GM23338 (cell line): ENCODE data around the gene RAB4A. TPM values are rescaled to one million over a fixed set of nuclear protein-coding genes. Genes with fewer than 3 reads are reported as not detected.

Experiments used
- ATAC-seq: fragments of 200-7000 bp; cut with Tn5 transposase; 3 replicates; pipeline ENCODE4 v1.9.1; 2020
- DNase-seq: peaks from one replicate; pipeline ENCODE4 v3.0.0-alpha.2; 2015; ENCODE audit warnings: low spot score
- H2AFZ ChIP-seq: fragments of 200-600 bp; sonication (generic); 2 replicates; pipeline ENCODE4 v1.8.0; 2016; ENCODE audit warnings: antibody characterized with exemption, mild to moderate bottlenecking, moderate library complexity
- H3F3A ChIP-seq: fragments of 200-600 bp; sonication (generic); replicated peaks from 2 replicates; pipeline ENCODE4 v1.8.0; 2017; ENCODE audit warnings: antibody characterized with exemption, mixed run types, low read depth
- H3K27ac ChIP-seq: fragments of 200-600 bp; sonication (generic); 2 replicates; pipeline ENCODE4 v1.6.1; 2016; ENCODE audit warnings: low read depth
- H3K27me3 ChIP-seq: fragments of 200-600 bp; sonication (generic); 2 replicates; pipeline ENCODE4 v1.8.0; 2016; ENCODE audit warnings: mild to moderate bottlenecking, mixed run types, moderate library complexity; ENCODE audit not compliant: insufficient read depth
- H3K36me3 ChIP-seq: fragments of 200-600 bp; sonication (generic); 2 replicates; pipeline ENCODE4 v1.8.0; 2016; ENCODE audit warnings: mild to moderate bottlenecking; ENCODE audit not compliant: insufficient read depth
- H3K4me1 ChIP-seq: fragments of 200-600 bp; sonication (generic); 2 replicates; pipeline ENCODE4 v1.8.0; 2016; ENCODE audit warnings: mild to moderate bottlenecking, moderate library complexity; ENCODE audit not compliant: insufficient read depth
- H3K4me2 ChIP-seq: fragments of 200-600 bp; sonication (generic); 2 replicates; pipeline ENCODE4 v1.7.1; 2017; ENCODE audit warnings: mixed run types
- H3K4me3 ChIP-seq: fragments of 200-600 bp; sonication (generic); 2 replicates; pipeline ENCODE4 v1.6.1; 2016; ENCODE audit warnings: mixed run types
- H3K79me2 ChIP-seq: fragments of 200-600 bp; sonication (generic); replicated peaks from 2 replicates; pipeline ENCODE4 v1.8.0; 2017; ENCODE audit warnings: mild to moderate bottlenecking; ENCODE audit not compliant: insufficient read depth
- H3K9me2 ChIP-seq: fragments of 200-600 bp; sonication (generic); 2 replicates; pipeline ENCODE4 v1.8.0; 2017; ENCODE audit not compliant: insufficient read depth
- H4K20me1 ChIP-seq: fragments of 200-600 bp; sonication (generic); replicated peaks from 2 replicates; pipeline ENCODE4 v1.8.0; 2017; ENCODE audit warnings: mild to moderate bottlenecking; ENCODE audit not compliant: insufficient read depth
- H3K27ac Mint-ChIP-seq: 2 replicates; pipeline ENCODE4 v1.8.0; 2020; ENCODE audit warnings: inconsistent platforms, mild to moderate bottlenecking, moderate library complexity, mixed read lengths
- H3K27me3 Mint-ChIP-seq: 3 replicates; pipeline ENCODE4 v1.8.0; 2022; ENCODE audit warnings: low read depth, mild to moderate bottlenecking, moderate library complexity, mixed read lengths, inconsistent platforms; ENCODE audit not compliant: insufficient read depth, poor library complexity
- H3K36me3 Mint-ChIP-seq: 3 replicates; pipeline ENCODE4 v1.8.0; 2021; ENCODE audit warnings: low read depth, mild to moderate bottlenecking, inconsistent platforms, moderate library complexity, mixed read lengths
- H3K4me1 Mint-ChIP-seq: 3 replicates; pipeline ENCODE4 v1.8.0; 2020; ENCODE audit warnings: mild to moderate bottlenecking, inconsistent platforms, mixed read lengths
- H3K4me3 Mint-ChIP-seq: 3 replicates; pipeline ENCODE4 v1.8.0; 2021; ENCODE audit warnings: moderate library complexity, mild to moderate bottlenecking, inconsistent platforms, mixed read lengths
- H3K9me3 Mint-ChIP-seq: 3 replicates; pipeline ENCODE4 v1.8.0; 2020; ENCODE audit warnings: moderate library complexity, mild to moderate bottlenecking, inconsistent platforms, mixed read lengths
- CREB1 ChIP-seq: fragments of 250-450 bp; sonication (Bioruptor Pico); IDR thresholded peaks from 2 replicates; pipeline ENCODE4 v1.5.0; 2020; ENCODE audit warnings: low read depth, mild to moderate bottlenecking, moderate library complexity
- EZH2 ChIP-seq: fragments of 200-600 bp; sonication (generic); IDR thresholded peaks from one replicate; pipeline ENCODE4 v1.8.0; 2017; ENCODE audit warnings: antibody characterized with exemption, mild to moderate bottlenecking, low read depth; ENCODE audit not compliant: unreplicated experiment
- EZH2phosphoT487 ChIP-seq: fragments of 200-600 bp; sonication (generic); IDR thresholded peaks from one replicate; pipeline ENCODE4 v1.8.1; 2018; ENCODE audit warnings: antibody characterized with exemption; ENCODE audit not compliant: unreplicated experiment
- JUNB ChIP-seq: IDR thresholded peaks from one replicate; pipeline ENCODE4 v1.6.1; 2016; ENCODE audit warnings: antibody characterized with exemption; ENCODE audit not compliant: unreplicated experiment
- POLR2AphosphoS5 ChIP-seq: IDR thresholded peaks from 2 replicates; pipeline ENCODE4 v1.6.1; 2016; ENCODE audit warnings: antibody characterized with exemption, low read depth
- STAT1 ChIP-seq: IDR thresholded peaks from one replicate; pipeline ENCODE4 v1.6.1; 2016; ENCODE audit warnings: antibody characterized with exemption; ENCODE audit not compliant: unreplicated experiment
- ZNF331 ChIP-seq: fragments of 250-450 bp; sonication (Bioruptor Pico); IDR thresholded peaks from 2 replicates; pipeline ENCODE4 v1.5.0; 2020; ENCODE audit warnings: low read depth, mild to moderate bottlenecking, moderate library complexity
- polyA plus RNA-seq: library from polyadenylated mRNA; unstranded; fragments of >200 nt; fragmentation: Nextera tagmentation; extraction: Ambion mirVana; gene quantifications from 2 replicates; pipeline ENCODE4 v1.2.1, GENCODE V29; 2016
- total RNA-seq: library from RNA; depleted of rRNA; stranded (reverse); fragments of >200 nt; shearing (Covaris generic); gene quantifications from 2 replicates; pipeline ENCODE4 v1.2.3, GENCODE V29; 2014
- TF ChIP-seq, protein P1 (sequence below): IDR thresholded peaks from 2 replicates; pipeline ENCODE4 v1.6.1; 2016; ENCODE audit warnings: antibody characterized with exemption
- TF ChIP-seq, protein P2 (sequence below), 2 experiments: fragments of 200-600 bp in 1 of 2; sonication (generic) in 1 of 2; conservative IDR thresholded peaks; 2 replicates each; pipeline versions ENCODE4 v1.5.1 to v1.6.1; 2016 to 2017; ENCODE audit warnings: antibody characterized with exemption in 2 of 2, low read depth in 2 of 2, mild to moderate bottlenecking in 2 of 2, moderate library complexity in 1 of 2
- TF ChIP-seq, protein P3 (sequence below): IDR thresholded peaks from one replicate; pipeline ENCODE4 v1.6.1; 2018; ENCODE audit warnings: antibody characterized with exemption; ENCODE audit not compliant: unreplicated experiment

Gene RAB4A
- total and polyA plus RNA-seq, 2 experiments from 2014 or later = 37.5 to 50.8 TPM

DNA sequence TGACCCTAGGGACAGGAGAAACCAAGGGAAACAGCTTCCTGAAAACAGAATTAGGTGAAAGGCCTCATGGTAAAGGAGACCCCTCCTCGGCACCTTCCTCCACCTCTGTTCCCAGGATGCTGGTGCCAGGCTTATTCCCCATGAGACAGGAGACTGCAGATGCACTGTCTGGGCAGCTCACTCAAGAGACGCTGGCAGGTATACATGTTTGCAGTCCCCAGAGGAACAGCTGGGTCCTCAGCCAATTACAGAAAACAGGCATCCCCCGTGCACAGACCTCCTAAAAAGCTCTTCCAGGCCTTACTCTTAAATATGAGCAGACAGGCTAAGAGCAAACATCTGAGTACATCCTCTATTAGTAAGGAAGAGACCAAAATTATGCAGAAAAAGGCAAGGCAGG lies 65.4 kb downstream of the RAB4A start (continued):
- TF ChIP-seq, protein P1, sequence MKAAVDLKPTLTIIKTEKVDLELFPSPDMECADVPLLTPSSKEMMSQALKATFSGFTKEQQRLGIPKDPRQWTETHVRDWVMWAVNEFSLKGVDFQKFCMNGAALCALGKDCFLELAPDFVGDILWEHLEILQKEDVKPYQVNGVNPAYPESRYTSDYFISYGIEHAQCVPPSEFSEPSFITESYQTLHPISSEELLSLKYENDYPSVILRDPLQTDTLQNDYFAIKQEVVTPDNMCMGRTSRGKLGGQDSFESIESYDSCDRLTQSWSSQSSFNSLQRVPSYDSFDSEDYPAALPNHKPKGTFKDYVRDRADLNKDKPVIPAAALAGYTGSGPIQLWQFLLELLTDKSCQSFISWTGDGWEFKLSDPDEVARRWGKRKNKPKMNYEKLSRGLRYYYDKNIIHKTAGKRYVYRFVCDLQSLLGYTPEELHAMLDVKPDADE = no peak

DNA sequence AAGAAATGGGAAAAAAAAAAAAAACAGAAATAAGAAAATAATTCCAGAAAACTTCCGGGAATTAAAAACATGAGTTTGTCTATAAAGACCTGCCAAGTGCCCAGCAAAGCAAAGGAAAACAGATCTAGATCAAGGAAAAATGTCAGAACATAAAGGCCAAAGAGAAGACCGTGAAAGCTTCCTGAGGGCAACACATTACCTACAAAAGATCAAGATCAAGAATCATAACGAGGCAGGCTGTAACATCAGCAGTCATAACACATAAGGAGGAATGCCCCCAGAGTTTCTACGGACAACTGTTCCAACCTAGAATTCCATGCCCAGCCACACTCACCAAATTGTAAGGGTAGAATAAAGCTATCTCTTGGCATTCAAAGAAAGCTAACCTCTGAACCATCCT lies 68.2 kb downstream of the RAB4A start:
- no peak overlapping the region for H3K4me3 ChIP-seq
- 0 out of 2 replicates have a peak, but pooled peaks cover 7% of the 10 kb centered on the region for H3F3A ChIP-seq
- no peak overlapping the region for H2AFZ ChIP-seq
- H3K36me3 ChIP-seq = no peaks in the 10 kb centered on the region; the same call in 1 of the 2 replicates
- DNase-seq (no peak), ATAC-seq (no peak)
- H3K79me2 ChIP-seq = peaks cover 54% of the 10 kb centered on the region
- H3K4me1 Mint-ChIP-seq = peaks cover 20% of the 10 kb centered on the region
- H3K27ac Mint-ChIP-seq = no peak overlapping the region
- no peak overlapping the region for H3K27ac ChIP-seq
- H3K27me3 Mint-ChIP-seq = peaks cover 16% of the 10 kb centered on the region
- no peak overlapping the region for H3K4me2 ChIP-seq
- H3K9me2 ChIP-seq = no peaks in the 10 kb centered on the region
- peaks cover 3% of the 10 kb centered on the region; the same call in 1 of the 3 replicates for H3K9me3 Mint-ChIP-seq
- H3K4me3 Mint-ChIP-seq = no peak overlapping the region
- peaks cover 27% of the 10 kb centered on the region for H3K27me3 ChIP-seq
- H3K4me1 ChIP-seq = peaks cover 19% of the 10 kb centered on the region
- peaks cover 12% of the 10 kb centered on the region for H3K36me3 Mint-ChIP-seq
- TF ChIP-seq, protein P2, sequence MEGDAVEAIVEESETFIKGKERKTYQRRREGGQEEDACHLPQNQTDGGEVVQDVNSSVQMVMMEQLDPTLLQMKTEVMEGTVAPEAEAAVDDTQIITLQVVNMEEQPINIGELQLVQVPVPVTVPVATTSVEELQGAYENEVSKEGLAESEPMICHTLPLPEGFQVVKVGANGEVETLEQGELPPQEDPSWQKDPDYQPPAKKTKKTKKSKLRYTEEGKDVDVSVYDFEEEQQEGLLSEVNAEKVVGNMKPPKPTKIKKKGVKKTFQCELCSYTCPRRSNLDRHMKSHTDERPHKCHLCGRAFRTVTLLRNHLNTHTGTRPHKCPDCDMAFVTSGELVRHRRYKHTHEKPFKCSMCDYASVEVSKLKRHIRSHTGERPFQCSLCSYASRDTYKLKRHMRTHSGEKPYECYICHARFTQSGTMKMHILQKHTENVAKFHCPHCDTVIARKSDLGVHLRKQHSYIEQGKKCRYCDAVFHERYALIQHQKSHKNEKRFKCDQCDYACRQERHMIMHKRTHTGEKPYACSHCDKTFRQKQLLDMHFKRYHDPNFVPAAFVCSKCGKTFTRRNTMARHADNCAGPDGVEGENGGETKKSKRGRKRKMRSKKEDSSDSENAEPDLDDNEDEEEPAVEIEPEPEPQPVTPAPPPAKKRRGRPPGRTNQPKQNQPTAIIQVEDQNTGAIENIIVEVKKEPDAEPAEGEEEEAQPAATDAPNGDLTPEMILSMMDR (conservative IDR thresholded peaks at IDR 0.05; ENCODE audit: low read depth in 2 of 2) = no peak
- no peak for TF ChIP-seq ZNF331
- TF ChIP-seq, protein P3, sequence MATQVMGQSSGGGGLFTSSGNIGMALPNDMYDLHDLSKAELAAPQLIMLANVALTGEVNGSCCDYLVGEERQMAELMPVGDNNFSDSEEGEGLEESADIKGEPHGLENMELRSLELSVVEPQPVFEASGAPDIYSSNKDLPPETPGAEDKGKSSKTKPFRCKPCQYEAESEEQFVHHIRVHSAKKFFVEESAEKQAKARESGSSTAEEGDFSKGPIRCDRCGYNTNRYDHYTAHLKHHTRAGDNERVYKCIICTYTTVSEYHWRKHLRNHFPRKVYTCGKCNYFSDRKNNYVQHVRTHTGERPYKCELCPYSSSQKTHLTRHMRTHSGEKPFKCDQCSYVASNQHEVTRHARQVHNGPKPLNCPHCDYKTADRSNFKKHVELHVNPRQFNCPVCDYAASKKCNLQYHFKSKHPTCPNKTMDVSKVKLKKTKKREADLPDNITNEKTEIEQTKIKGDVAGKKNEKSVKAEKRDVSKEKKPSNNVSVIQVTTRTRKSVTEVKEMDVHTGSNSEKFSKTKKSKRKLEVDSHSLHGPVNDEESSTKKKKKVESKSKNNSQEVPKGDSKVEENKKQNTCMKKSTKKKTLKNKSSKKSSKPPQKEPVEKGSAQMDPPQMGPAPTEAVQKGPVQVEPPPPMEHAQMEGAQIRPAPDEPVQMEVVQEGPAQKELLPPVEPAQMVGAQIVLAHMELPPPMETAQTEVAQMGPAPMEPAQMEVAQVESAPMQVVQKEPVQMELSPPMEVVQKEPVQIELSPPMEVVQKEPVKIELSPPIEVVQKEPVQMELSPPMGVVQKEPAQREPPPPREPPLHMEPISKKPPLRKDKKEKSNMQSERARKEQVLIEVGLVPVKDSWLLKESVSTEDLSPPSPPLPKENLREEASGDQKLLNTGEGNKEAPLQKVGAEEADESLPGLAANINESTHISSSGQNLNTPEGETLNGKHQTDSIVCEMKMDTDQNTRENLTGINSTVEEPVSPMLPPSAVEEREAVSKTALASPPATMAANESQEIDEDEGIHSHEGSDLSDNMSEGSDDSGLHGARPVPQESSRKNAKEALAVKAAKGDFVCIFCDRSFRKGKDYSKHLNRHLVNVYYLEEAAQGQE = no peak
- no peak for TF ChIP-seq POLR2AphosphoS5
- TF ChIP-seq EZH2phosphoT487 = no peak
- TF ChIP-seq STAT1 = no peak
- TF ChIP-seq CREB1 (CRISPR knock-in tag) = no peak
- no peak for TF ChIP-seq JUNB
- TF ChIP-seq EZH2 = no peak
- H4K20me1 ChIP-seq = peaks cover 5% of the 10 kb centered on the region; the same call in 1 of the 2 replicates
